Chondrocyte (in vitro differentiated cells): Measurements from ENCODE around the gene CNPY1. TPM values are rescaled to one million over a fixed set of nuclear protein-coding genes. Genes with fewer than 3 reads are reported as not detected.

ENCODE experiments used
- DNase-seq: peaks from one replicate; pipeline ENCODE4 v3.0.0; 2021; ENCODE audit warnings: mixed read lengths, low spot score
- H3K27ac Mint-ChIP-seq: one replicate; pipeline ENCODE4 v1.8.0; 2021; ENCODE audit warnings: mild to moderate bottlenecking, moderate library complexity, mixed read lengths; ENCODE audit not compliant: unreplicated experiment
- H3K27me3 Mint-ChIP-seq: 2 replicates; pipeline ENCODE4 v1.8.0; 2021; ENCODE audit warnings: low read depth, mixed read lengths
- H3K36me3 Mint-ChIP-seq: 2 replicates; pipeline ENCODE4 v1.8.0; 2021; ENCODE audit warnings: low read depth, mixed read lengths
- H3K4me1 Mint-ChIP-seq: 2 replicates; pipeline ENCODE4 v1.8.0; 2021; ENCODE audit warnings: low read depth, mild to moderate bottlenecking, mixed read lengths
- H3K4me3 Mint-ChIP-seq: one replicate; pipeline ENCODE4 v1.8.0; 2021; ENCODE audit warnings: mild to moderate bottlenecking, moderate library complexity, mixed read lengths; ENCODE audit not compliant: unreplicated experiment
- H3K9me3 Mint-ChIP-seq: 2 replicates; pipeline ENCODE4 v1.8.0; 2021; ENCODE audit warnings: low read depth, mixed read lengths
- total RNA-seq: library from RNA; stranded (reverse); gene quantifications from 3 replicates; pipeline ENCODE4 v1.2.1, GENCODE V29; 2021
- TF ChIP-seq, protein P1 (sequence below): fragments of 200-600 bp; sonication (generic); IDR thresholded peaks from 2 replicates; pipeline ENCODE4 v1.5.0; 2021; ENCODE audit warnings: antibody characterized with exemption, mild to moderate bottlenecking, moderate library complexity

CNPY1 gene
- total RNA-seq, 1 donor from 2014 or later, result not detected

DNA sequence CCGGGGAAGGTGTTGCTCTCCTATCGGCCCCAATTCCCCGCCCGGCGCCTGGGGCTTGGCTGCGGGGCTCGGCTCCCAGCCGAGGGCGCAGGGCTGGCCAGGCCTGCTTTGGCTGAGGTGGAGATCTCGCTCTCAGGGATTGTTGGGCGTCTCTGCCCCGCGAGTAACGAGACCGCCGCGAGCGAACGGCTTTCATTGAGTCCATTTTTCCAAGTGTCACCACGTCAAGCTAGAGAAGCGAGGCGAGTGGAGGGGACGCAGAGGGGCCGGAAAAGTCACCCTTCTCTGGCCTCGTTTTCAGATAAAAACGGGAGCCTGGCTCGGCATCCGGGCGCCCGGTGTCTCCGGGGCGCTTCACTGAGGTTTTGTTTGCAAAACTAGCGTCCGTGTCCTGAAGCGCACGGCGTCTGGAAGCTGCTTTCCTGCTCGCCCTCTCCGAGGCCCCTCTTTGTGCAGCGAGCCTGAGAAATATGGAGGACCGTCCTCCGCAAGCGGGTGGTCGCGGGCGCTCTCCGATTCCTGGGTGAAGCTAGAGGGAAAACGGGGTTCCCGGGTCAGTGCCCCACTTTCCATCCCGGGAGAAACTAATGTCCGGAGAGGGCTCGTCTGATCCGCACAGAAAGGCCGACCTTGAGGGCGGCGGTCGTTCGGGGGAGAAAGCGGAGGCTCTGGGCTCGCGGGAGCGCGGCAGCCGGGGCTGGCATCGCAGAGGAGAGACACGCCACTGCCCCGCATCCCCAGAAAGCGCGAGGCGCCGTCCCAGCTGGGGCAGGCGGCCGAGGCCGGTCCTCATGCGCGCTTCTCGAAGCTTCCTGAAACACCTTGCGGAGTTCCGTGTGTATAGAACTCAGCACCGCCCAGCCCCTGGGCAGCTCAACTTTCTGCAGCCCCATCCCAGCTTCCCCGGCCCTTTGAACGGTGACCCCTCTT is 91.9 kb downstream of the CNPY1 start:
- Mint-ChIP-seq H3K4me1 (peaks cover 21% of the 10 kb centered on the region), H3K9me3 (no peaks in the 10 kb centered on the region), H3K27ac (no peak overlapping the region), H3K4me3 (peak overlapping the region; percentile 33), H3K36me3 (no peaks in the 10 kb centered on the region), H3K27me3 (peaks cover 63% of the 10 kb centered on the region)
- TF ChIP-seq, protein P1, sequence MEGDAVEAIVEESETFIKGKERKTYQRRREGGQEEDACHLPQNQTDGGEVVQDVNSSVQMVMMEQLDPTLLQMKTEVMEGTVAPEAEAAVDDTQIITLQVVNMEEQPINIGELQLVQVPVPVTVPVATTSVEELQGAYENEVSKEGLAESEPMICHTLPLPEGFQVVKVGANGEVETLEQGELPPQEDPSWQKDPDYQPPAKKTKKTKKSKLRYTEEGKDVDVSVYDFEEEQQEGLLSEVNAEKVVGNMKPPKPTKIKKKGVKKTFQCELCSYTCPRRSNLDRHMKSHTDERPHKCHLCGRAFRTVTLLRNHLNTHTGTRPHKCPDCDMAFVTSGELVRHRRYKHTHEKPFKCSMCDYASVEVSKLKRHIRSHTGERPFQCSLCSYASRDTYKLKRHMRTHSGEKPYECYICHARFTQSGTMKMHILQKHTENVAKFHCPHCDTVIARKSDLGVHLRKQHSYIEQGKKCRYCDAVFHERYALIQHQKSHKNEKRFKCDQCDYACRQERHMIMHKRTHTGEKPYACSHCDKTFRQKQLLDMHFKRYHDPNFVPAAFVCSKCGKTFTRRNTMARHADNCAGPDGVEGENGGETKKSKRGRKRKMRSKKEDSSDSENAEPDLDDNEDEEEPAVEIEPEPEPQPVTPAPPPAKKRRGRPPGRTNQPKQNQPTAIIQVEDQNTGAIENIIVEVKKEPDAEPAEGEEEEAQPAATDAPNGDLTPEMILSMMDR, result no peak
- DNase-seq, result no peak

DNA sequence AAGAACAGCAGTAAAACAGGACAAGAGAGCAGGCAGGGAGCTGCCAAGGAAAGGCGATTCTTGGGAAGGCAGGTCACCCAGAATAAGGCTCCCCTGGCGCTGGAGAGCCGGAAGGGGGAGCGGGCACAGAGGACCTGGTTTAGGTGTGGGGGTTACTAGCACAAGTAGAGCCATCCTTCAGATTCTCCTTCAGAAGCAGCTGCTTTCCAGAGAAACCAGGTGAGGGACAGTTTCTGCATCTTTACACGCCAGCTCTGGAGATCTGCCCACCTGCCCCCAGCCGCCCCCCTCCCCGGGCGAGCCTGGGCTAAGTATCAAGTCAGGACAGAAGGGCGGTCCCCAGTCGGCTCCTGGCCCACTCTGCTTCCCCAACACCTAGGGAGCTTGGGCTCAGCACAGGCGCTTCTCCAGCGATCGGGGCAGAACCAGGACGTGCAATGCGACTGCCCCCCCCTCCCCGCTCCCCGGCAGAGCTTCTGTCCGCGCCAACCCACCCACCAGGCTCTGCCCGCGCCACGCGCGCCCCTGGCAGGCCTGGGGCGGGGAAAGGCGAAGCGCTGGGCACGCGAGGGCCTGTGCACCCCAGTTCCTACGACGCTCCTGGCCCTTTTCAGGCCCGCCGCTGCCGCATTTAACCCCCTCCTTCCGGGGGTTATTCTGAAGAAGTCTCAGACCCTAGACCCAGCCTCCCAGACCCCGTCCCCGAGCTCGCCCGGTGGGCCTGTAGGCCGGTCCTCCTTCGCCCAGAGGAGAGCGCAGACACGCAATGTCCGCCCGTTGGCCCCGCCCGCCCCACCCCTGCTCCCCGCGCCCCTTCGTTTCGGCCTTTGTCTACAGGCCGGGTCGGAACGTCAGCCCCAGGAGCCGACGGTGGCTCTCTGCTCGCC is 92.8 kb downstream of the CNPY1 start:
- no peak for DNase-seq
- Mint-ChIP-seq H3K9me3 (no peaks in the 10 kb centered on the region), H3K27ac (no peak overlapping the region), H3K27me3 (peaks cover 66% of the 10 kb centered on the region), H3K36me3 (no peaks in the 10 kb centered on the region), H3K4me3 (no peak overlapping the region), H3K4me1 (peaks cover 25% of the 10 kb centered on the region)
- TF ChIP-seq, protein P1, result no peak

DNA sequence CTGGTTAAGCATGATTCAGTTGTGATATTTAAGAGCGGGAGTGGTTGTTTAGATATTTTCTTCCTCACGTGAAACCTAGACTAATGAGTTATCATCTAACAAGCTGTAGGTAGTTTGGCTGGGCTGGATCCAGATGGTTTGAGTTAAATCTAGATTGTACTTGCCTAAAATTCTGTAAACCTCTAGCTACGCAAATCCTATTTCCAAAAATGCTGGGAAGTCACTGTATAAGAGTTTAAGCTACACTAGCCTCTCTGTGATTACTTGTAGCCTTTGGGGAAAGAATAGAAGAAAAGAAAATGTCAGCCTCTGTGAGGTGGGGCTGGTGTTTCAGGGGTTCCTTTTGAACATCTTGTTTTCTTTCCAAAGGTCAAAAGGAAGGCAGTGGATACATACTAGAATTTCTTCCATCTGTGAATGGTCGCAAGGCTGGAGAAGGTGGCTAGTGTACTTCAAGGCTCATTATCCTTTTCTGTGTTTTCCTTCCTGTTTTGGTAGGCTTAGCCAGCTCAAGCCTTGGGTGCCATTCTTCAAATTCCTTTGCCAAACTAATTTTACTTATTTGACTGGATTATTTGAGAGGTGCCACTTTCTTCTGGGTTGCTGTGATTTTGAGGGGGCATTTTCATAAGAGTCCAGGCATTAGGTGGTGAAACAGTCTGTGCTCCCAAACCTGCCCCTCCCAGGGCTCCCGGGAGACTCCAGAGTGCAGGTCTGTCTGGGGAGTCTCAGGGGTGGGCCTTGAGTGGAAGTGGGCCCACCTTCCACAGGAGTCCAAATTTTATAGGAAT is 93.7 kb downstream of the CNPY1 start:
- Mint-ChIP-seq H3K27ac (no peak overlapping the region), H3K27me3 (peaks cover 74% of the 10 kb centered on the region), H3K4me3 (no peak overlapping the region), H3K9me3 (no peaks in the 10 kb centered on the region), H3K36me3 (no peaks in the 10 kb centered on the region), H3K4me1 (peaks cover 29% of the 10 kb centered on the region)
- TF ChIP-seq, protein P1, result no peak
- no peak for DNase-seq

DNA sequence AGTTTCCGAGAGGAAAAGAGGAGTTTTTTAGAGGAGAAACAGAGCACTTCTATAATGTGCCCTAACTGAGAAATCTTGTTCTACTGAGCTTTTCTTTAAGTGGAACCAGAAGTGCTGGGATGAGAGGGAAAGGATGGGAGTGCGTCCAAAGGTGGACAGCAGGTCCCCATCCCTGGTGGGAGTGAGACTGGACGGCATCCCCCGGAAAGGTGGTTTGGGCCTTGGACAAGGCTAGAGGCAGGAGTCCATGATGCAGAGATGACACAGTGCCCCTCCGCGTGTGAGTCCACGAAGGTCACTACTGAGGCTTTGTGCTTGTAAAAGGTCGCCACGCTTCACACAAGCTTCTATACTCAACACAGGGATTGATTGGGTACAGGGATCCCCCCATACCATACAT is 94.5 kb downstream of the CNPY1 start:
- peaks cover 79% of the 10 kb centered on the region for H3K27me3 Mint-ChIP-seq
- H3K4me1 Mint-ChIP-seq, result peaks cover 27% of the 10 kb centered on the region

More for the DNA sequence above, 94.5 kb downstream of the CNPY1 start:
- TF ChIP-seq, protein P1, result no peak
- peak; percentile 70 for DNase-seq
- Mint-ChIP-seq H3K36me3 (no peaks in the 10 kb centered on the region), H3K9me3 (no peaks in the 10 kb centered on the region), H3K4me3 (no peak overlapping the region), H3K27ac (no peak overlapping the region)

Other genes starting within 250 kb of the CNPY1 start
- gene INSIG1, start 248.7 kb downstream of the CNPY1 start, total RNA-seq, result 21.3 to 33.7 TPM (median 31.8 TPM) in 3 replicates
- gene EN2, start 88.4 kb downstream of the CNPY1 start, total RNA-seq, result 0.15 to 0.99 TPM (median 0.15 TPM) in 3 replicates
- 43.8 to 45.7 TPM (median 44.2 TPM) in 3 replicates for gene RBM33, start 98.1 kb upstream of the CNPY1 start, total RNA-seq